ENCODE measurements around the gene TCF7L1. TPM values are rescaled to one million over a fixed set of nuclear protein-coding genes. Genes with fewer than 3 reads are reported as not detected.

The TCF7L1 gene
- total RNA-seq, 2 donors from 2014 or later = 71.9 to 73.3 TPM

- Histone ChIP-seq H3K27ac (ENCODE audit: low read depth, low read length) (no peak overlapping the region), H3K9ac (ENCODE audit: extremely low read depth, low read length, poor library complexity, severe bottlenecking) (no peak overlapping the region), H3K4me3 (ENCODE audit: low read length) (no peak overlapping the region), H3K36me3 (ENCODE audit: control insufficient read depth, insufficient read depth, low read length) (peaks cover 14% of the 10 kb centered on the region), H3K4me1 (ENCODE audit: control insufficient read depth, insufficient read depth, low read length) (peaks cover 42% of the 10 kb centered on the region), H3K9me3 (ENCODE audit: control insufficient read depth, low read length) (no peaks in the 10 kb centered on the region), H3K27me3 (ENCODE audit: control insufficient read depth, insufficient read depth, low read length, poor library complexity, severe bottlenecking) (no peaks in the 10 kb centered on the region)
- WGBS, 2 experiments (ENCODE audit: insufficient coverage in 1 of 2, insufficient read length in 1 of 2) = 82 to 92% methylated on average over 8 to 12 of the region's 12 CpGs
- Mint-ChIP-seq H3K9me3 (no peaks in the 10 kb centered on the region), H3K27me3 (ENCODE audit: insufficient read depth) (no peaks in the 10 kb centered on the region), H3K27ac (peak overlapping the region; percentile 94), H3K4me1 (peaks cover 78% of the 10 kb centered on the region), H3K4me3 (peak overlapping the region; percentile 18), H3K36me3 (ENCODE audit: low read depth) (peaks cover 17% of the 10 kb centered on the region)
- DNase-seq = no peak
- TF ChIP-seq CTCF (conservative IDR thresholded peaks at IDR 0.05) = no peak
Observed at GRCh38 chr2:85257359-85257969, 124.3 kb downstream of the TCF7L1 start.

GRCh38 chr2:85257970-85258605 lies 124.9 kb downstream of the TCF7L1 start:
- Mint-ChIP-seq H3K9me3 (no peaks in the 10 kb centered on the region), H3K27me3 (ENCODE audit: insufficient read depth) (no peaks in the 10 kb centered on the region), H3K36me3 (ENCODE audit: low read depth) (peaks cover 22% of the 10 kb centered on the region), H3K27ac (peak overlapping the region; percentile 94), H3K4me1 (peaks cover 77% of the 10 kb centered on the region), H3K4me3 (peak overlapping the region; percentile 18)
- Histone ChIP-seq H3K4me3 (ENCODE audit: low read length) (no peak overlapping the region), H3K36me3 (ENCODE audit: control insufficient read depth, insufficient read depth, low read length) (peaks cover 14% of the 10 kb centered on the region), H3K4me1 (ENCODE audit: control insufficient read depth, insufficient read depth, low read length) (peaks cover 42% of the 10 kb centered on the region), H3K9ac (ENCODE audit: extremely low read depth, low read length, poor library complexity, severe bottlenecking) (no peak overlapping the region), H3K9me3 (ENCODE audit: control insufficient read depth, low read length) (no peaks in the 10 kb centered on the region), H3K27me3 (ENCODE audit: control insufficient read depth, insufficient read depth, low read length, poor library complexity, severe bottlenecking) (no peaks in the 10 kb centered on the region), H3K27ac (ENCODE audit: low read depth, low read length) (no peak overlapping the region)
- WGBS, 2 experiments (ENCODE audit: insufficient coverage in 1 of 2, insufficient read length in 1 of 2) = 91 to 92% methylated on average over 4 to 7 of the region's 7 CpGs
- DNase-seq = no peak
- no peak for TF ChIP-seq CTCF (conservative IDR thresholded peaks at IDR 0.05)

- Histone ChIP-seq H3K27ac (ENCODE audit: low read depth, low read length) (peak overlapping the region; percentile 55), H3K4me1 (ENCODE audit: control insufficient read depth, insufficient read depth, low read length) (peaks cover 40% of the 10 kb centered on the region), H3K4me3 (ENCODE audit: low read length) (peak overlapping the region; percentile 63), H3K27me3 (ENCODE audit: control insufficient read depth, insufficient read depth, low read length, poor library complexity, severe bottlenecking) (no peaks in the 10 kb centered on the region), H3K36me3 (ENCODE audit: control insufficient read depth, insufficient read depth, low read length) (peaks cover 14% of the 10 kb centered on the region), H3K9ac (ENCODE audit: extremely low read depth, low read length, poor library complexity, severe bottlenecking) (peak overlapping the region; percentile 37), H3K9me3 (ENCODE audit: control insufficient read depth, low read length) (no peaks in the 10 kb centered on the region)
- WGBS, 2 experiments (ENCODE audit: insufficient coverage in 1 of 2, insufficient read length in 1 of 2) = 31 to 37% methylated on average over 4 to 11 of the region's 11 CpGs
- DNase-seq = peak; percentile 68
- Mint-ChIP-seq H3K27me3 (ENCODE audit: insufficient read depth) (no peaks in the 10 kb centered on the region), H3K4me3 (peak overlapping the region; percentile 30), H3K4me1 (peaks cover 77% of the 10 kb centered on the region), H3K9me3 (no peaks in the 10 kb centered on the region), H3K27ac (peak overlapping the region; percentile 94), H3K36me3 (ENCODE audit: low read depth) (peaks cover 28% of the 10 kb centered on the region)
- TF ChIP-seq CTCF (conservative IDR thresholded peaks at IDR 0.05) = no peak
Observed at GRCh38 chr2:85259101-85259590, 126.0 kb downstream of the TCF7L1 start.

Measured in endodermal cell (in vitro differentiated cells).